GM18951 (cell line): Measurements from ENCODE around the gene SCGB3A2.
"Not testable (repeated sequence)": the region's sequence is repeated elsewhere in the genome, so short reads cannot be mapped to it uniquely, and the experiment has no call there.

Experiments
- POLR2A ChIP-seq: IDR thresholded peaks from 4 replicates; pipeline ENCODE4 v1.6.1; 2011; ENCODE audit warnings: mild to moderate bottlenecking; ENCODE audit not compliant: insufficient read length, insufficient read depth; ENCODE audit errors: extremely low read depth
- in situ Hi-C: fragments of 300-500 bp; cut with MboI; formaldehyde crosslinking; loops from one replicate; pipeline ENCODE4 v1.12.0; 2022; ENCODE audit warnings: low sequenced_read_pairs, mixed read lengths, inconsistent platforms; ENCODE audit not compliant: unreplicated experiment

SCGB3A2 gene

GRCh38 chr5:147854894-147855773 lies 23.4 kb upstream of the SCGB3A2 start:
- in situ Hi-C loops = no loop called here

GRCh38 chr5:147855774-147856069 lies 22.8 kb upstream of the SCGB3A2 start:
- TF ChIP-seq POLR2A = no peak
- in situ Hi-C loops = no loop called here

More at GRCh38 chr5:147854894-147855773, 23.4 kb upstream of the SCGB3A2 start:
- TF ChIP-seq POLR2A = no peak

- no peak for TF ChIP-seq POLR2A
- in situ Hi-C loops = no loop called here
Observed at GRCh38 chr5:147856801-147857200, 21.7 kb upstream of the SCGB3A2 start.

- TF ChIP-seq POLR2A = no peak
- in situ Hi-C loops = no loop called here
Observed at GRCh38 chr5:147857302-147858129, 21.0 kb upstream of the SCGB3A2 start.

- no peak for TF ChIP-seq POLR2A
- in situ Hi-C loops = no loop called here
Observed at GRCh38 chr5:147858565-147858964, 19.9 kb upstream of the SCGB3A2 start.

- in situ Hi-C loops = no loop called here
- no peak for TF ChIP-seq POLR2A
Observed at GRCh38 chr5:147859962-147860640, 18.4 kb upstream of the SCGB3A2 start.

- in situ Hi-C loops = no loop called here
- TF ChIP-seq POLR2A = no peak
Observed at GRCh38 chr5:147860641-147861025, 17.9 kb upstream of the SCGB3A2 start.

- no peak for TF ChIP-seq POLR2A
- in situ Hi-C loops = no loop called here
Observed at GRCh38 chr5:147863454-147864158, 14.9 kb upstream of the SCGB3A2 start.

GRCh38 chr5:147869112-147869511 lies 9.4 kb upstream of the SCGB3A2 start:
- in situ Hi-C loops = no loop called here
- no peak for TF ChIP-seq POLR2A

- in situ Hi-C loops = not testable (repeated sequence)
Observed at GRCh38 chr5:147869892-147870291, 8.6 kb upstream of the SCGB3A2 start.

- in situ Hi-C loops = not testable (repeated sequence)
Observed at GRCh38 chr5:147871980-147872549, 6.4 kb upstream of the SCGB3A2 start.

- in situ Hi-C loops = not testable (repeated sequence)
Observed at GRCh38 chr5:147872744-147873435, 5.6 kb upstream of the SCGB3A2 start.

- in situ Hi-C loops = not testable (repeated sequence)
Observed at GRCh38 chr5:147874118-147874875, 4.2 kb upstream of the SCGB3A2 start.
